ENCODE results near the gene NT5DC1.

DNA sequence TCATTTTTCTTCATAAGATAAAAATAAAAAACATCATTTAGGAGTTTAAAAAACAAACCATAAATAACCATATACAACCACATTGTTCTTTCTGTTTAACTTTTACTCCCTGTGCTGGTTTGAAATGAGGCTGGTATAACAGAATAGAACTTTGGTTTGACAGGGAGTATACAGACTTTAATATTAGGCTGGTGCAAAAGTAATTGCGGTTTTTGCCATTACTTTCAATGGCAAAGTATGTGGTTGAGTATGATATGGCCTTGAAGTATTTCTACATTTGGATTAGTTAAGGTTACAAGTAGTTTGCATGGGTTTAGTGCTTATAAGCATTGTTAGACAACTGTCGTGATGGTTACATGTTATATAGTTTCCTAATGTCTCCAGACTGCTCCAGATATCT lies 54.2 kb downstream of the NT5DC1 start:
- TF ChIP-seq, protein P1, sequence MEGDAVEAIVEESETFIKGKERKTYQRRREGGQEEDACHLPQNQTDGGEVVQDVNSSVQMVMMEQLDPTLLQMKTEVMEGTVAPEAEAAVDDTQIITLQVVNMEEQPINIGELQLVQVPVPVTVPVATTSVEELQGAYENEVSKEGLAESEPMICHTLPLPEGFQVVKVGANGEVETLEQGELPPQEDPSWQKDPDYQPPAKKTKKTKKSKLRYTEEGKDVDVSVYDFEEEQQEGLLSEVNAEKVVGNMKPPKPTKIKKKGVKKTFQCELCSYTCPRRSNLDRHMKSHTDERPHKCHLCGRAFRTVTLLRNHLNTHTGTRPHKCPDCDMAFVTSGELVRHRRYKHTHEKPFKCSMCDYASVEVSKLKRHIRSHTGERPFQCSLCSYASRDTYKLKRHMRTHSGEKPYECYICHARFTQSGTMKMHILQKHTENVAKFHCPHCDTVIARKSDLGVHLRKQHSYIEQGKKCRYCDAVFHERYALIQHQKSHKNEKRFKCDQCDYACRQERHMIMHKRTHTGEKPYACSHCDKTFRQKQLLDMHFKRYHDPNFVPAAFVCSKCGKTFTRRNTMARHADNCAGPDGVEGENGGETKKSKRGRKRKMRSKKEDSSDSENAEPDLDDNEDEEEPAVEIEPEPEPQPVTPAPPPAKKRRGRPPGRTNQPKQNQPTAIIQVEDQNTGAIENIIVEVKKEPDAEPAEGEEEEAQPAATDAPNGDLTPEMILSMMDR (IDR thresholded peaks at IDR 0.05): no peak
- no peak for TF ChIP-seq CHD2 (IDR thresholded peaks at IDR 0.05; ENCODE audit: low read length, partially characterized antibody)

All from A549 (cell line).